ENCODE data around the gene PRSS57.

Gene PRSS57

GRCh38 chr19:638906-639252, 56.4 kb downstream of the PRSS57 start:
- no peak for DNase-seq (ENCODE audit: low spot score)
